CD4-positive, CD25-positive, alpha-beta regulatory T cell (primary cell): ENCODE results near the gene MRPL4. TPM values are rescaled to one million over a fixed set of nuclear protein-coding genes. Genes with fewer than 3 reads are reported as not detected.
"Not testable (repeated sequence)": the region's sequence is repeated elsewhere in the genome, so short reads cannot be mapped to it uniquely, and the experiment has no call there.

ENCODE experiments used
- ATAC-seq, 2 donors: fragments of 150-1000 bp; cut with Tn5 transposase; one replicate each; pipeline ENCODE4 v1.10.0; 2021; ENCODE audit warnings: low read depth in 2 of 2, moderate number of reproducible peaks in 2 of 2, moderate library complexity in 1 of 2
- DNase-seq, 3 donors: peaks; one replicate each; pipeline versions ENCODE4 v3.0.0 to v3.0.0-alpha.2; 2012 to 2022; ENCODE audit warnings: mixed read lengths in 1 of 3
- H3K27ac ChIP-seq: one replicate; pipeline ENCODE4 v1.7.0; 2013; ENCODE audit warnings: mild to moderate bottlenecking, low read length; ENCODE audit not compliant: insufficient read depth, poor library complexity, severe bottlenecking
- H3K27me3 ChIP-seq: one replicate; pipeline ENCODE4 v1.7.0; 2013; ENCODE audit warnings: low read length; ENCODE audit not compliant: control insufficient read depth, insufficient read depth
- H3K36me3 ChIP-seq: one replicate; pipeline ENCODE4 v1.7.0; 2013; ENCODE audit warnings: mild to moderate bottlenecking, low read length, moderate library complexity; ENCODE audit not compliant: control insufficient read depth, insufficient read depth
- H3K4me1 ChIP-seq: 2 replicates; pipeline ENCODE4 v1.7.0; 2013; ENCODE audit warnings: mild to moderate bottlenecking, low read length; ENCODE audit not compliant: insufficient read depth, control insufficient read depth, poor library complexity, severe bottlenecking
- H3K4me3 ChIP-seq: one replicate; pipeline ENCODE4 v1.7.0; 2013; ENCODE audit warnings: low read depth, mild to moderate bottlenecking, low read length, moderate library complexity
- H3K9me3 ChIP-seq, 2 experiments: 1 replicate in 1 of 2; 2 replicates in 1 of 2; pipeline ENCODE4 v1.7.0; 2013; ENCODE audit warnings: low read length in 2 of 2, mild to moderate bottlenecking in 1 of 2, moderate library complexity in 1 of 2; ENCODE audit not compliant: control insufficient read depth in 2 of 2
- H3K27ac Mint-ChIP-seq, 3 donors: one replicate each; pipeline ENCODE4 v1.8.0; 2020 to 2022; ENCODE audit warnings: mild to moderate bottlenecking in 3 of 3, mixed read lengths in 3 of 3, moderate library complexity in 2 of 3
- H3K27me3 Mint-ChIP-seq: one replicate; pipeline ENCODE4 v1.8.0; 2022; ENCODE audit warnings: mild to moderate bottlenecking, mixed read lengths
- H3K36me3 Mint-ChIP-seq: one replicate; pipeline ENCODE4 v1.8.0; 2020; ENCODE audit warnings: mixed read lengths
- H3K4me1 Mint-ChIP-seq, 4 donors: one replicate each; pipeline ENCODE4 v1.8.0; 2020 to 2022; ENCODE audit warnings: mixed read lengths in 4 of 4, mild to moderate bottlenecking in 1 of 4
- H3K4me3 Mint-ChIP-seq, 4 donors: one replicate each; pipeline ENCODE4 v1.8.0; 2020 to 2022; ENCODE audit warnings: mild to moderate bottlenecking in 4 of 4, mixed read lengths in 4 of 4, moderate library complexity in 3 of 4
- H3K9me3 Mint-ChIP-seq, 7 donors: one replicate each; pipeline ENCODE4 v1.8.0; 2020 to 2022; ENCODE audit warnings: mixed read lengths in 7 of 7, mild to moderate bottlenecking in 3 of 7, moderate library complexity in 2 of 7
- polyA plus RNA-seq, 4 donors: library from polyadenylated mRNA; unstranded; fragments of 300-500 nt; fragmentation: Illumina TruSeq; gene quantifications; one replicate each; pipeline ENCODE4 v1.2.3, GENCODE V29; 2021
- total RNA-seq: library from RNA; stranded (reverse); gene quantifications from one replicate; pipeline ENCODE4 v1.2.3, GENCODE V29; 2022

MRPL4 gene
- total and polyA plus RNA-seq, 5 donors from 2014 or later: 24.9 to 37.0 (median 33.6) TPM

GRCh38 chr19:10241826-10242449, 10.1 kb upstream of the MRPL4 start:
- not testable (repeated sequence) for H3K4me1 ChIP-seq, H3K27ac Mint-ChIP-seq, H3K4me3 ChIP-seq, H3K9me3 Mint-ChIP-seq, DNase-seq, H3K9me3 ChIP-seq, H3K27ac ChIP-seq, H3K27me3 ChIP-seq, H3K36me3 ChIP-seq, H3K36me3 Mint-ChIP-seq, ATAC-seq, H3K27me3 Mint-ChIP-seq
- Mint-ChIP-seq H3K4me3 (peak overlapping the region in 1 of 4 donors; percentile 68), H3K4me1 (peaks cover 0 to 19% (median 4%) of the 10 kb centered on the region in 4 donors)

DNA sequence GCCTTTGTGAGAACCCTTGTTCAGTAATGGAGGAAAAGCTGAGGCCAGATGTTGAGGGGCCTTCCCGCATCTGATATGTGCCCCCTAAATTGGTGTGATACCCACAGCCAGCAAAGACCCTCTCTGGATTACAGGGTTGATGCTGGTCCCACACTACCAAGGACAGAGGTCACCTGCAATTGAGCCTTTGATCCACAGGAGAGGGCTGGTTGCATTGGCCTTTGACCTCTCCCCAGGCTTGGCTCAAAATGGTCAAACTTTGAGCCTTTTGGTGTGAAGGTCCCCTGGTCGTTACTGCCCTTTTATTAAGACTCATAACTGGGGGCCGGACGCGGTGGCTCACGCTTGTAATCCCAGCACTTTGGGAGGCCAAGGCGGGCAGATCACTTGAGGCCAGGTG, 8.4 kb upstream of the MRPL4 start:
- no peak overlapping the region for H3K27ac Mint-ChIP-seq
- H3K4me3 ChIP-seq: no peak overlapping the region
- DNase-seq (no peak), ATAC-seq (no peak)
- H3K4me3 Mint-ChIP-seq: no peak overlapping the region
- H3K36me3 ChIP-seq: no peaks in the 10 kb centered on the region
- H3K27me3 Mint-ChIP-seq: no peaks in the 10 kb centered on the region
- peaks cover 3% of the 10 kb centered on the region for H3K36me3 Mint-ChIP-seq
- no peaks in the 10 kb centered on the region for H3K9me3 Mint-ChIP-seq
- no peaks in the 10 kb centered on the region for H3K4me1 ChIP-seq
- no peak overlapping the region for H3K27ac ChIP-seq
- H3K4me1 Mint-ChIP-seq: peaks cover 0 to 11% (median 0%) of the 10 kb centered on the region in 4 donors
- no peaks in the 10 kb centered on the region for H3K9me3 ChIP-seq
- no peaks in the 10 kb centered on the region for H3K27me3 ChIP-seq

GRCh38 chr19:10245189-10245939, 6.7 kb upstream of the MRPL4 start:
- Histone ChIP-seq H3K36me3 (no peaks in the 10 kb centered on the region), H3K4me1 (peaks cover 5% of the 10 kb centered on the region), H3K4me3 (no peak overlapping the region), H3K27ac (no peak overlapping the region), H3K9me3 (no peaks in the 10 kb centered on the region), H3K27me3 (no peaks in the 10 kb centered on the region)
- DNase-seq: no peak
- peaks cover 3% of the 10 kb centered on the region for H3K36me3 Mint-ChIP-seq
- H3K4me1 Mint-ChIP-seq: peaks cover 0 to 7% (median 3%) of the 10 kb centered on the region in 4 donors
- no peaks in the 10 kb centered on the region for H3K27me3 Mint-ChIP-seq
- H3K4me3 Mint-ChIP-seq: peak overlapping the region in 1 of 4 donors; percentile 43
- peak overlapping the region in 1 of 3 donors; percentile 9 for H3K27ac Mint-ChIP-seq
- H3K9me3 Mint-ChIP-seq: no peaks in the 10 kb centered on the region
- ATAC-seq: no peak

DNA sequence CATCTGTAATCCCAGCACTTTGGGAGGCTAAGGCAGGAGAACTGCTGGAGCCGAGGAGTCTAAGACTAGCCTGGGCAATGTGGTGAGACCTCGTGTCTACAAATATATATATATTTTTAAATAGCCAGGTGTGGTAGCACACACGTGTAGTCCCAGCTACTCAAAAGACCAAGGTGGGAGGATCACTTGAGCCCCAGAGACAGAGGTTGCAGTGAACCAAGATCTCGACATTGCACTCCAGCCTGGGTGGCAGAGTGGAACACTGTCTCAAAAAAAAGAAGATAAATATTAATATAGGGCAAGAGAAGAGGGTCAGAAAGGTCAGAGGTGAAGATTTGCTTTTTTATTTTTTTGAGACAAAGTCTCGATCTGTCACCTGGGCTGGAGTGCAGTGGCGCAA, 5.5 kb upstream of the MRPL4 start:
- H3K9me3 Mint-ChIP-seq: no peaks in the 10 kb centered on the region
- H3K27ac Mint-ChIP-seq: no peak overlapping the region

GRCh38 chr19:10252707-10253106, 693 bp downstream of the MRPL4 start:
- Histone ChIP-seq H3K27me3 (no peaks in the 10 kb centered on the region), H3K4me1 (peaks cover 16% of the 10 kb centered on the region), H3K9me3 (no peaks in the 10 kb centered on the region), H3K27ac (peak overlapping the region; percentile 73), H3K36me3 (peaks cover 27% of the 10 kb centered on the region), H3K4me3 (peak overlapping the region; percentile 86)
- H3K4me3 Mint-ChIP-seq: peak overlapping the region; percentile 97 to 100 (median 98)
- peaks cover 3 to 36% (median 19%) of the 10 kb centered on the region in 4 donors for H3K4me1 Mint-ChIP-seq
- no peaks in the 10 kb centered on the region for H3K27me3 Mint-ChIP-seq
- H3K27ac Mint-ChIP-seq: peak overlapping the region in 2 of 3 donors; percentile 98 to 99
- ATAC-seq: no peak
- H3K36me3 Mint-ChIP-seq: peaks cover 21% of the 10 kb centered on the region
- DNase-seq: no peak
- peaks cover 0 to 1% (median 0%) of the 10 kb centered on the region in 7 donors for H3K9me3 Mint-ChIP-seq

More for the DNA sequence above, 5.5 kb upstream of the MRPL4 start:
- H3K27ac ChIP-seq: no peak overlapping the region
- H3K4me3 Mint-ChIP-seq: no peak overlapping the region
- DNase-seq (no peak), ATAC-seq (no peak)
- H3K36me3 Mint-ChIP-seq: peaks cover 3% of the 10 kb centered on the region
- H3K9me3 ChIP-seq: no peaks in the 10 kb centered on the region
- peaks cover 0 to 15% (median 5%) of the 10 kb centered on the region in 4 donors for H3K4me1 Mint-ChIP-seq
- H3K27me3 Mint-ChIP-seq: no peaks in the 10 kb centered on the region
- no peak overlapping the region for H3K4me3 ChIP-seq
- no peaks in the 10 kb centered on the region for H3K27me3 ChIP-seq
- H3K4me1 ChIP-seq: peaks cover 5% of the 10 kb centered on the region
- no peaks in the 10 kb centered on the region for H3K36me3 ChIP-seq

DNA sequence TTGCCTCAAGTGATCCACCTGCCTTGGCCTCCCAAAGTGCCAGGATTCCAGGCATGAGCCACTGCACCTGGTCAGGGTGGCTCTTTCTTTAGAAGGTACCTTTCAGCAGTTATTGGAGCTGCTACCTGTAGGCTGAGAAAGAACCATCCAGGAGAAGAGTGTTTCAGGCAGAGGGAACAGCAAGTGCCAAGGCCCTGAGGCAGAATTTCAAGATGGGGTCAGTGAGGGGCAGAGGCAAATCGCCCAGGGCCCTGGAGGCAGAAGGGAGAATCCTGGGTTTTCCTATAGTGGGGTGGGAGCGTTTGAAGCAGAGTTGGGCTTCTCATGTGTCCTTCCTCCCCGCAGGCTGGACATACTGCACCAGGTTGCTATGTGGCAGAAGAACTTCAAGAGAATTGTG, 2.2 kb downstream of the MRPL4 start:
- ATAC-seq (no peak), DNase-seq (no peak)
- peaks cover 23% of the 10 kb centered on the region for H3K4me1 ChIP-seq
- peaks cover 3 to 43% (median 23%) of the 10 kb centered on the region in 4 donors for H3K4me1 Mint-ChIP-seq
- H3K27me3 Mint-ChIP-seq: no peaks in the 10 kb centered on the region
- peaks cover 0 to 1% (median 0%) of the 10 kb centered on the region in 7 donors for H3K9me3 Mint-ChIP-seq
- H3K9me3 ChIP-seq: no peaks in the 10 kb centered on the region
- peak overlapping the region in 3 of 4 donors; percentile 22 to 97 (median 54) for H3K4me3 Mint-ChIP-seq
- peak overlapping the region in 1 of 3 donors; percentile 85 for H3K27ac Mint-ChIP-seq
- H3K36me3 ChIP-seq: peaks cover 35% of the 10 kb centered on the region
- H3K27ac ChIP-seq: no peak overlapping the region
- H3K36me3 Mint-ChIP-seq: peaks cover 26% of the 10 kb centered on the region
- no peak overlapping the region for H3K4me3 ChIP-seq
- no peaks in the 10 kb centered on the region for H3K27me3 ChIP-seq

DNA sequence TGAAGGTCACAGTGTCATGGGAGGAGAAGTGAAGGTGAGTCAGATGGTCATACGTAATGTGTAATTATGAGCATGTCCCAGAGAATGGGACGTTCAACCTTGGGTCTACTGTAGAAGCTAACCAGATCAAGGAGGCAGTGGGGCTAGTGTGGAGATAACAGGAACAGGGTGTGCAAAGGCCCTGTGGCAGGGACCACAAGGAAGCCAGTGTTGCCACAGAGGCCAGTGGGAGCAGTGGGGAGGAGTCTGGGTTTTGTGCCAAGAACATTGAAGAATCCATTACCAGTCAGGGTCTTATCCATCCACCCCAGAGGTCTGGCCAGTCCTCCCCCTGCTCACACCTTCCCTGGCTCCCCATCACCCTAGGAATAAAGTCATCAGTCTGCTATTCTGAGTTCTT, 3.3 kb downstream of the MRPL4 start:
- H3K27me3 Mint-ChIP-seq: no peaks in the 10 kb centered on the region
- no peak overlapping the region for H3K4me3 ChIP-seq
- H3K27me3 ChIP-seq: no peaks in the 10 kb centered on the region
- ATAC-seq (no peak), DNase-seq (no peak)
- H3K27ac ChIP-seq: no peak overlapping the region
- peaks cover 29% of the 10 kb centered on the region for H3K4me1 ChIP-seq
- H3K9me3 ChIP-seq: no peaks in the 10 kb centered on the region
- H3K27ac Mint-ChIP-seq: peak overlapping the region in 1 of 3 donors; percentile 53
- H3K4me1 Mint-ChIP-seq: peaks cover 5 to 47% (median 26%) of the 10 kb centered on the region in 4 donors
- H3K36me3 Mint-ChIP-seq: peaks cover 31% of the 10 kb centered on the region
- peak overlapping the region in 3 of 4 donors; percentile 54 to 97 (median 76) for H3K4me3 Mint-ChIP-seq
- peaks cover 35% of the 10 kb centered on the region for H3K36me3 ChIP-seq
- H3K9me3 Mint-ChIP-seq: peaks cover 0 to 1% (median 0%) of the 10 kb centered on the region in 7 donors
